WTC11 (cell line): ENCODE measurements around the gene PSME4. TPM values are rescaled to one million over a fixed set of nuclear protein-coding genes. Genes with fewer than 3 reads are reported as not detected.

Source experiments
- ATAC-seq: fragments of 200-7000 bp; cut with Tn5 transposase; 2 replicates; pipeline ENCODE4 v1.10.0; 2021; ENCODE audit warnings: mild to moderate bottlenecking, moderate library complexity
- CTCF ChIA-PET: fragments of 300-600 bp; sonication (Branson Sonifier 250); formaldehyde crosslinking; loops from one replicate; lab custom pipeline; 2021; ENCODE audit warnings: antibody characterized with exemption; lab: Charles Lee
- POLR2A ChIA-PET: fragments of 350-600 bp; sonication (Branson Sonifier 250); formaldehyde crosslinking; loops from one replicate; lab custom pipeline; 2021; ENCODE audit warnings: antibody characterized with exemption; lab: Charles Lee
- DNase-seq: peaks from one replicate; pipeline ENCODE4 v3.0.0; 2021; ENCODE audit warnings: low spot score
- H3K27ac Mint-ChIP-seq: 2 replicates; pipeline ENCODE4 v1.8.0; 2021; ENCODE audit warnings: mixed read lengths
- H3K27me3 Mint-ChIP-seq: 2 replicates; pipeline ENCODE4 v1.8.0; 2021; ENCODE audit warnings: low read depth, mild to moderate bottlenecking, moderate library complexity, mixed read lengths
- H3K36me3 Mint-ChIP-seq: 2 replicates; pipeline ENCODE4 v1.8.0; 2021; ENCODE audit warnings: mixed read lengths
- H3K4me1 Mint-ChIP-seq: 2 replicates; pipeline ENCODE4 v1.8.0; 2022; ENCODE audit warnings: mixed read lengths
- H3K4me3 Mint-ChIP-seq: 2 replicates; pipeline ENCODE4 v1.8.0; 2021; ENCODE audit warnings: mild to moderate bottlenecking, moderate library complexity, mixed read lengths
- H3K9me3 Mint-ChIP-seq: 2 replicates; pipeline ENCODE4 v1.8.0; 2021; ENCODE audit warnings: mixed read lengths
- AR ChIP-seq: fragments of 250-450 bp; sonication (Bioruptor Pico); IDR thresholded peaks from 2 replicates; pipeline ENCODE4 v1.9.0; 2021; ENCODE audit warnings: mild to moderate bottlenecking
- CREB1 ChIP-seq: sonication (generic); formaldehyde crosslinking; IDR thresholded peaks from 2 replicates; pipeline ENCODE4 v1.8.0; 2023; ENCODE audit warnings: mild to moderate bottlenecking, missing genetic modification reagents
- CTCF ChIP-seq: fragments of 200-600 bp; IDR thresholded peaks from 2 replicates; pipeline ENCODE4 v1.8.0; 2022; ENCODE audit warnings: antibody characterized with exemption
- E2F4 ChIP-seq: sonication (generic); formaldehyde crosslinking; IDR thresholded peaks from 2 replicates; pipeline ENCODE4 v1.8.1; 2022; ENCODE audit warnings: low read depth, mild to moderate bottlenecking, moderate library complexity, missing genetic modification reagents, borderline replicate concordance
- ELF4 ChIP-seq: sonication (generic); formaldehyde crosslinking; IDR thresholded peaks from 2 replicates; pipeline ENCODE4 v1.8.1; 2022; ENCODE audit warnings: low read depth, mild to moderate bottlenecking, moderate library complexity, missing genetic modification reagents
- ETV6 ChIP-seq: sonication (generic); formaldehyde crosslinking; IDR thresholded peaks from 2 replicates; pipeline ENCODE4 v1.8.1; 2022; ENCODE audit warnings: mild to moderate bottlenecking, missing genetic modification reagents
- FOXJ3 ChIP-seq: sonication (generic); formaldehyde crosslinking; IDR thresholded peaks from 2 replicates; pipeline ENCODE4 v1.9.0; 2021; ENCODE audit warnings: missing genetic modification reagents, mild to moderate bottlenecking, borderline replicate concordance
- IRF2 ChIP-seq: sonication (generic); formaldehyde crosslinking; IDR thresholded peaks from 2 replicates; pipeline ENCODE4 v1.8.0; 2022; ENCODE audit warnings: low read depth, missing genetic modification reagents, borderline replicate concordance
- KAT7 ChIP-seq: sonication (generic); formaldehyde crosslinking; IDR thresholded peaks from 2 replicates; pipeline ENCODE4 v1.8.1; 2023; ENCODE audit warnings: missing genetic modification reagents, mild to moderate bottlenecking, borderline replicate concordance
- MLX ChIP-seq: sonication (generic); formaldehyde crosslinking; IDR thresholded peaks from 2 replicates; pipeline ENCODE4 v1.8.1; 2023; ENCODE audit warnings: mild to moderate bottlenecking, missing genetic modification reagents, moderate library complexity
- NFYB ChIP-seq: sonication (generic); formaldehyde crosslinking; conservative IDR thresholded peaks from 2 replicates; pipeline ENCODE4 v1.8.0; 2022; ENCODE audit warnings: low read depth, missing genetic modification reagents
- NR2C2 ChIP-seq: sonication (generic); formaldehyde crosslinking; IDR thresholded peaks from 2 replicates; pipeline ENCODE4 v1.8.0; 2022; ENCODE audit warnings: mild to moderate bottlenecking, missing genetic modification reagents
- OVOL2 ChIP-seq: fragments of 250-450 bp; sonication (Bioruptor Pico); IDR thresholded peaks from 2 replicates; pipeline ENCODE4 v1.9.0; 2021; ENCODE audit warnings: mild to moderate bottlenecking, borderline replicate concordance
- SOX15 ChIP-seq: fragments of 250-450 bp; sonication (Bioruptor Pico); IDR thresholded peaks from 2 replicates; pipeline ENCODE4 v1.9.0; 2021; ENCODE audit warnings: mild to moderate bottlenecking
- TEAD4 ChIP-seq: sonication (generic); formaldehyde crosslinking; IDR thresholded peaks from 2 replicates; pipeline ENCODE4 v1.8.0; 2022; ENCODE audit warnings: mild to moderate bottlenecking, missing genetic modification reagents
- ZNF121 ChIP-seq: sonication (generic); formaldehyde crosslinking; IDR thresholded peaks from 2 replicates; pipeline ENCODE4 v1.8.0; 2023; ENCODE audit warnings: missing genetic modification reagents
- ZNF219 ChIP-seq: sonication (generic); formaldehyde crosslinking; IDR thresholded peaks from 2 replicates; pipeline ENCODE4 v1.8.0; 2023; ENCODE audit warnings: missing genetic modification reagents, mild to moderate bottlenecking, borderline replicate concordance
- ZNF532 ChIP-seq: fragments of 250-450 bp; sonication (Bioruptor Pico); IDR thresholded peaks from 2 replicates; pipeline ENCODE4 v1.9.0; 2021; ENCODE audit warnings: mild to moderate bottlenecking, borderline replicate concordance
- ZNF671 ChIP-seq: fragments of 250-450 bp; sonication (Bioruptor Pico); IDR thresholded peaks from 2 replicates; pipeline ENCODE4 v1.8.0; 2021; ENCODE audit warnings: mild to moderate bottlenecking
- total RNA-seq: library from RNA; stranded (reverse); gene quantifications from 3 replicates; pipeline ENCODE4 v1.2.3, GENCODE V29; 2021

The PSME4 gene
- total RNA-seq, 1 experiment from 2014 or later = 91.9 TPM

- ATAC-seq (no peak), DNase-seq (no peak)
- H3K9me3 Mint-ChIP-seq = no peaks in the 10 kb centered on the region
- no peaks in the 10 kb centered on the region for H3K4me1 Mint-ChIP-seq
- no peaks in the 10 kb centered on the region for H3K27me3 Mint-ChIP-seq
- H3K27ac Mint-ChIP-seq = no peak overlapping the region
- peaks cover 26% of the 10 kb centered on the region for H3K36me3 Mint-ChIP-seq
- CTCF ChIA-PET = no interaction called here
- no peak overlapping the region for H3K4me3 Mint-ChIP-seq
- POLR2A ChIA-PET = no interaction called here
- no peak for TF ChIP-seq SOX15 (CRISPR knock-in tag)
- TF ChIP-seq TEAD4 = no peak
- TF ChIP-seq ZNF121 (CRISPR knock-in tag) = no peak
- no peak for TF ChIP-seq ELF4 (CRISPR knock-in tag)
- no peak for TF ChIP-seq OVOL2 (CRISPR knock-in tag)
- no peak for TF ChIP-seq ZNF532
- TF ChIP-seq ETV6 (CRISPR knock-in tag) = no peak
- no peak for TF ChIP-seq IRF2 (CRISPR knock-in tag)
- no peak for TF ChIP-seq ZNF219
Measured at GRCh38 chr2:53942280-53942679, 28.5 kb downstream of the PSME4 start.

- ChIA-PET CTCF (no interaction called here), POLR2A (no interaction called here)
- Mint-ChIP-seq H3K4me3 (no peak overlapping the region), H3K4me1 (no peaks in the 10 kb centered on the region), H3K36me3 (peaks cover 27% of the 10 kb centered on the region), H3K27me3 (no peaks in the 10 kb centered on the region), H3K9me3 (no peaks in the 10 kb centered on the region), H3K27ac (no peak overlapping the region)
- DNase-seq = no peak
- TF ChIP-seq MLX = no peak
- TF ChIP-seq CTCF = no peak
- TF ChIP-seq NR2C2 (CRISPR knock-in tag) = no peak
- no peak for TF ChIP-seq CREB1 (CRISPR knock-in tag)
- no peak for TF ChIP-seq NFYB (CRISPR knock-in tag)
- no peak for TF ChIP-seq ZNF671 (CRISPR knock-in tag)
- no peak for TF ChIP-seq KAT7 (CRISPR knock-in tag)
- no peak for TF ChIP-seq FOXJ3
- no peak for TF ChIP-seq AR
- no peak for TF ChIP-seq E2F4
- no peak for ATAC-seq
Measured at GRCh38 chr2:53941749-53942148, 29.0 kb downstream of the PSME4 start.
